ENCODE measurements around the gene SLIT3.

The SLIT3 gene

DNA sequence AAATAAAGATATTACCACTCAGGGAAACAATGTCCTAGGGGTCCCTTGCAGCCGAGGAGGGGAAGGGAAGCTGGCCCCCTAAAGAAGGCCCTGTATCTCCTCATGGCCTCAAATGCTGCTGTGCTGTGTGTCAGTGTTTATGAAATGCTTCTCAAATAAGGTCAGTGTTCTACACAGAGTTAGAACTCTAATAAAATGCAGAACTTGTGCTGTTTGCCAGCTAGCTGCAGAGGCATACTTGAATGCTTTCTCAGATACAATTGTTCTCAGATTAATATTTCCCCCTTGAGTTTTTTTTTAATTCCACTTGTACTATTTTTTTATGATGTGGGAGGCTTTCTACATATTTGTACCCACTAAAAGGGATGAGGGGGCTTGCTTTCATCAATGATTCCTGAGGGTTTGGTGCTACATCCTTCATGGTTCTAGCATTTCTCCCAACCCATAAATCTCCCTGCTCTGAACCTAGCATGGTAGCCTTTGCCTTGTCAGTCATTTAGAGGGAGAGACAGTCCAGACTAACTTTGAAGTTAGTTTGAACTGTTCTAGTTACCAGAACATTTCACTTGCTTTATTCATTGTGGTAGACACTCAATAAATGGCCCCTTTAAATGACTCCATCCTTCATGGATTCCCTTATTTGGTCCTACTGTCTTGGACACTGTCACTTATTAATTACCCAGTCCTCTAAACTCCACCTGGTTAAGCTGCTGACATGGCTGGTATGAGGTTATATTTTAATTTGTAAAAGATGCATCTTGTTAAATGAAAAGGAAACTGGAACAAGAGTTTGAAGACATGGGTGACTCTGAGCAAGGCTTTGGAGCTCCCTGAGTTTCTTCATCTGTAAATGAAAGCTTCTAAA lies 12.6 kb downstream of the SLIT3 start:
- H3K4me1 ChIP-seq (ENCODE audit: control insufficient read depth in 2 of 2, insufficient read depth in 2 of 2, low read length in 2 of 2), result no peaks in the 10 kb centered on the region
- no peaks in the 10 kb centered on the region for H3K27me3 ChIP-seq (ENCODE audit: control insufficient read depth in 2 of 2, insufficient read depth in 2 of 2, low read length in 2 of 2)
- peak overlapping the region in 1 of 2 donors; percentile 5 for H3K27ac ChIP-seq (ENCODE audit: low read depth in 2 of 2, low read length in 2 of 2)
- no peaks in the 10 kb centered on the region for H3K9me3 ChIP-seq (ENCODE audit: control insufficient read depth in 2 of 2, low read length in 2 of 2)
- no peak overlapping the region for H3K9ac ChIP-seq (ENCODE audit: low read depth in 1 of 2, low read length in 2 of 2)
- no peak overlapping the region for H3K4me3 ChIP-seq (ENCODE audit: low read length in 2 of 2)
- H3K36me3 ChIP-seq (ENCODE audit: control insufficient read depth in 2 of 2, insufficient read depth in 2 of 2, low read length in 2 of 2), result no peaks in the 10 kb centered on the region

DNA sequence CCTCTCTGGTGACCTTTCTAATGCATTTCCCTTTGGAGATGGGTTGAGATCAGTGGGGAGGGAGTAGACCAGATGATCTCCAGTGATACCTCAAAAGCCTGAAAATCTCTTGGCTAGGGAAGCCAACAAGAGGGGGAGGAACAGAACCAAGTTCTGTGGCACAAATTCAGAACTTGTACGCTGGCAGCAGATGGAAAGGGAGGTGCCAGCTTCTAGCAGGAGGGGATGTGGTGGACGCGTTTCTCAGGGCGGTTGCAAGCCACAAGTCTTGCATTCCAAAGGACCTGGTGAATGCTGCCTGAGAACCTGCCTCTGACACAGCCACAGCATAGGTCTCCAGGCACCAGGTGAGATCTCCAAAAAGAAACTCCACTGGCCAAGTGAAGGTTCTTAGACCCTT lies 13.4 kb downstream of the SLIT3 start:
- no peaks in the 10 kb centered on the region for H3K9me3 ChIP-seq (ENCODE audit: control insufficient read depth in 2 of 2, low read length in 2 of 2)
- no peak overlapping the region for H3K4me3 ChIP-seq (ENCODE audit: low read length in 2 of 2)
- H3K27ac ChIP-seq (ENCODE audit: low read depth in 2 of 2, low read length in 2 of 2), result peak overlapping the region in 1 of 2 donors; percentile 5
- no peaks in the 10 kb centered on the region for H3K4me1 ChIP-seq (ENCODE audit: control insufficient read depth in 2 of 2, insufficient read depth in 2 of 2, low read length in 2 of 2)
- no peaks in the 10 kb centered on the region for H3K27me3 ChIP-seq (ENCODE audit: control insufficient read depth in 2 of 2, insufficient read depth in 2 of 2, low read length in 2 of 2)
- no peak overlapping the region for H3K9ac ChIP-seq (ENCODE audit: low read depth in 1 of 2, low read length in 2 of 2)
- H3K36me3 ChIP-seq (ENCODE audit: control insufficient read depth in 2 of 2, insufficient read depth in 2 of 2, low read length in 2 of 2), result no peaks in the 10 kb centered on the region

DNA sequence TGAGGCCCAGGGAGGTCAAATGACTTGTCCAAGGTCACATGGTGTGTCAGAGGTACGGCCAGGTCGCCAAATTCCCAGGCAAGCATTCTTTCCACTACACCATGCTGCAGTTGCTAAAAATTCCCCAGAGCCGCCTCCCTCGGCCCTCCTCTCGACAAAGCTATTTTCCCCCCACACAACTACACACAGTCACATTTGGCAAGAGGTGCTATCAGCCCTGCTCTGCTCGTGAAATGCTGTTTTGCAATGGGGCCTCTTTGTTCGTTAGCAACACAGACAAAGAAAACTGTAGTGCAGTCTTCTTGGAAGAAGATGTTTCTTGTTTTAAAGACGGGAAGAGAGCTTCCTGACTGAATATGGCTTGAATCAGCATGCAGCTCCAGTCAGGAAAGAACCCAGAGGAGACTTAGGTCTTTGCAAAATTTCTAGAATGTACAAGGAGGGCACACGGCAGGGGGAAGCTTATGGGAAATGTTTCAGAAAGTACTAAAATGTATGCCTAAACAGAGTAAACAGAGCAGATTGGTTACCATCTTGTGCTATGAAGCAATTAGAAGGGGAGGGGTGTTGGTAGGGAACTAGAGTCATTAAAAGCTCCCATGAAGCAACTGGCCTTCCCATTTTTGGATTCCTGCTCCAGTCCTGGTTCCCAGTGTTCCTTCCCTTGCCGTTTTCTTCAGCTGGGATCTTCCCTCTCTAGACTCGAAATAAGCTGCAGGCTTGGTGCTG lies 14.2 kb downstream of the SLIT3 start:
- Histone ChIP-seq H3K4me3 (ENCODE audit: low read length in 2 of 2) (no peak overlapping the region), H3K36me3 (ENCODE audit: control insufficient read depth in 2 of 2, insufficient read depth in 2 of 2, low read length in 2 of 2) (no peaks in the 10 kb centered on the region), H3K4me1 (ENCODE audit: control insufficient read depth in 2 of 2, insufficient read depth in 2 of 2, low read length in 2 of 2) (no peaks in the 10 kb centered on the region), H3K9me3 (ENCODE audit: control insufficient read depth in 2 of 2, low read length in 2 of 2) (no peaks in the 10 kb centered on the region), H3K27ac (ENCODE audit: low read depth in 2 of 2, low read length in 2 of 2) (no peak overlapping the region), H3K9ac (ENCODE audit: low read depth in 1 of 2, low read length in 2 of 2) (no peak overlapping the region), H3K27me3 (ENCODE audit: control insufficient read depth in 2 of 2, insufficient read depth in 2 of 2, low read length in 2 of 2) (no peaks in the 10 kb centered on the region)

DNA sequence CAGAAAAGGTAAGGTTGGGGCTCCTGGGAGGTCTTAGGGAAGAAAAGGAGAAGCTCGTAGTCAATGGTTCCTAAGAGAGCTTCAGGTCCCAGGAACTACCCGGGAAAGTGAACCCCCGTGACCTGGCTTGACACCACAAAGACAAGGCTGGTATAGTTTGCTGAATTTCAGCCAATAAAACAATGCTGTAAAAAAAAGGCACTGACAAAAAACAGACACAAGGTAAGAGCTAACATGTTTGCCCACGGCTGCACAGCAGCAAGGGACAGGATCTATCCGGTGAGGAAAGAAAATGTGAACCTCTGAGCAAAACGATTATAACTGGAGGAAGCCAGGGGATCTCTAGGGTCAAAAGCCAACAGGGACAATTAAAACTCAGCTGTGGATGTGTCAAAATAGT lies 17.1 kb downstream of the SLIT3 start:
- H3K9ac ChIP-seq (ENCODE audit: low read depth in 1 of 2, low read length in 2 of 2), result no peak overlapping the region
- no peaks in the 10 kb centered on the region for H3K36me3 ChIP-seq (ENCODE audit: control insufficient read depth in 2 of 2, insufficient read depth in 2 of 2, low read length in 2 of 2)
- no peak overlapping the region for H3K27ac ChIP-seq (ENCODE audit: low read depth in 2 of 2, low read length in 2 of 2)
- no peaks in the 10 kb centered on the region for H3K27me3 ChIP-seq (ENCODE audit: control insufficient read depth in 2 of 2, insufficient read depth in 2 of 2, low read length in 2 of 2)
- H3K4me1 ChIP-seq (ENCODE audit: control insufficient read depth in 2 of 2, insufficient read depth in 2 of 2, low read length in 2 of 2), result no peaks in the 10 kb centered on the region
- H3K9me3 ChIP-seq (ENCODE audit: control insufficient read depth in 2 of 2, low read length in 2 of 2), result no peaks in the 10 kb centered on the region
- no peak overlapping the region for H3K4me3 ChIP-seq (ENCODE audit: low read length in 2 of 2)

DNA sequence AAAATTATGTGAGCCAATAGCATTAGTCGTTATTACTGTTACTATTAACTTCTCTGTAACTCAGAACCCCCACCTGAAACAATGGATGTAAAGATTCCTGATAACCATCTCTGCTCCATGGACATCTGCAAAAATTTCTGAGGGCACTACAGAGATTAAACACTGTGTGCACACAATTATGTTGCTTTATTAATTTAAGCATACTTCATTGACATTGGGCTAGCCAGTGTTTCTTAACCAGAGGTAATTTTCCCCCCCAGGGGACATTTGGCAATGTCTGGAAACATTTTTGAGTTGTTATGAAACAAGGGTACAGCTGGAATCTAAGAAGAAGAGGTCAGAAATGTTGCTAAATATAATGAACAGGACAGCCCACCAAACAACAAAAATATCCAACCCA lies 19.3 kb downstream of the SLIT3 start:
- Histone ChIP-seq H3K9me3 (ENCODE audit: control insufficient read depth in 2 of 2, low read length in 2 of 2) (no peaks in the 10 kb centered on the region), H3K36me3 (ENCODE audit: control insufficient read depth in 2 of 2, insufficient read depth in 2 of 2, low read length in 2 of 2) (no peaks in the 10 kb centered on the region), H3K4me1 (ENCODE audit: control insufficient read depth in 2 of 2, insufficient read depth in 2 of 2, low read length in 2 of 2) (no peaks in the 10 kb centered on the region), H3K27ac (ENCODE audit: low read depth in 2 of 2, low read length in 2 of 2) (no peak overlapping the region), H3K27me3 (ENCODE audit: control insufficient read depth in 2 of 2, insufficient read depth in 2 of 2, low read length in 2 of 2) (no peaks in the 10 kb centered on the region), H3K9ac (ENCODE audit: low read depth in 1 of 2, low read length in 2 of 2) (no peak overlapping the region), H3K4me3 (ENCODE audit: low read length in 2 of 2) (no peak overlapping the region)

DNA sequence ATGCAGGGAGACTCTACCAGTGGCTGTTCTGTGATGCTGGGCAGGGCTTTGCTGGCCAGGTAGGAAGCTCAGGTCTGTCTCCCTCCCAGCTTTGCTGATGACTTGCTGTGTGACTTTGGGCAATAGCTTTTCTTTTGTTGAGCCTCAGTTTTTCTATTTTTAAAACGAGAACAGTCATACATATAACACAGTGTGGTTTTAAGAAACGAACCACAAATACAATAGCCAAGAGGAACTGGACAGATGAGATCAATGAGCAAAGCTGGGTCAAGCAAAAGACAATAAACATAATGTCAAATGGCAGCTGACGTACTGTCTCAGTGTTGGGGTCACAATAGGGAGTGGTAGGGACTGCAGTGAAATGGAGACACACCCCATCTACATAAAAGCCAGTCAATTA lies 20.2 kb downstream of the SLIT3 start:
- Histone ChIP-seq H3K4me3 (ENCODE audit: low read length in 2 of 2) (no peak overlapping the region), H3K9ac (ENCODE audit: low read depth in 1 of 2, low read length in 2 of 2) (no peak overlapping the region), H3K27me3 (ENCODE audit: control insufficient read depth in 2 of 2, insufficient read depth in 2 of 2, low read length in 2 of 2) (no peaks in the 10 kb centered on the region), H3K36me3 (ENCODE audit: control insufficient read depth in 2 of 2, insufficient read depth in 2 of 2, low read length in 2 of 2) (no peaks in the 10 kb centered on the region), H3K4me1 (ENCODE audit: control insufficient read depth in 2 of 2, insufficient read depth in 2 of 2, low read length in 2 of 2) (no peaks in the 10 kb centered on the region), H3K27ac (ENCODE audit: low read depth in 2 of 2, low read length in 2 of 2) (no peak overlapping the region), H3K9me3 (ENCODE audit: control insufficient read depth in 2 of 2, low read length in 2 of 2) (no peaks in the 10 kb centered on the region)

DNA sequence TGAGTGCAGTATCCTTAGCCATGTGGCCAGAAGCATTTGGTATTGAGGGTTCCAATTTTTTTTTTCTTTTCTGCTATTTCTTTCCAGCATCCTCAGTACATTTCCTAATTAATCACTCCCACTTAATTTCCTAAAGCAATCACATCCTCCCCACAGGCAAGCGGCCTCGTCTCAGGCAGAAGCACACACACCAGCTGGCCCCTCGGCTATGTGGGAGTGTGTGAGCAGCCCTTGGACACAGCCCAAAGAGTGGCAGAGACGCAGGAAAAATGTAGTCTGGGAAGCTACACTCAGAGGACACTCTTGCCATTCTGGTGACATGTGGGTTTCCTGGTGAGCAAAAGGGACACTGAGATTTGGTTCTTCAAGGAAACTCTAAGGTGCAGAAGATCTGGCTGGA lies 20.7 kb downstream of the SLIT3 start:
- Histone ChIP-seq H3K27me3 (ENCODE audit: control insufficient read depth in 2 of 2, insufficient read depth in 2 of 2, low read length in 2 of 2) (no peaks in the 10 kb centered on the region), H3K4me3 (ENCODE audit: low read length in 2 of 2) (no peak overlapping the region), H3K9me3 (ENCODE audit: control insufficient read depth in 2 of 2, low read length in 2 of 2) (no peaks in the 10 kb centered on the region), H3K4me1 (ENCODE audit: control insufficient read depth in 2 of 2, insufficient read depth in 2 of 2, low read length in 2 of 2) (no peaks in the 10 kb centered on the region), H3K36me3 (ENCODE audit: control insufficient read depth in 2 of 2, insufficient read depth in 2 of 2, low read length in 2 of 2) (no peaks in the 10 kb centered on the region), H3K27ac (ENCODE audit: low read depth in 2 of 2, low read length in 2 of 2) (no peak overlapping the region), H3K9ac (ENCODE audit: low read depth in 1 of 2, low read length in 2 of 2) (no peak overlapping the region)

DNA sequence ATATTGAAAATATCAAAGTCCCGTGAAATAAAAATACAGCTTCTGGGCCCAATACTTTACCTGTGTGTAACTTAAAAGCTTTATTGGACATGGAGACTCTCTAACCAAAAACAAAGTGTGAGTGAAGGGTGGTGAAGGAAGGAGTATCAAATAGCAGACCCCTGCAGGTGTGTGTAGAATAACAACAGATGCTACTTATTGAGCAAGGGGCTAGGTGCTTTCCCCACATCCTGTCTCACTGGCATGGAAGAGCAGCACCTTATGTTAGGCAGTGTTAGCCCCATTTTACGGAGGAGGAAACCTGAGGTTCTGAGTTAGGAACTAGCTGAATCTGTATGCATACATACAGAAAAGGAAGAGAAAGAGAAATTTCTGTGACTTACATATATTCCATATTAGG lies 21.8 kb downstream of the SLIT3 start:
- no peak overlapping the region for H3K27ac ChIP-seq (ENCODE audit: low read depth in 2 of 2, low read length in 2 of 2)
- no peaks in the 10 kb centered on the region for H3K27me3 ChIP-seq (ENCODE audit: control insufficient read depth in 2 of 2, insufficient read depth in 2 of 2, low read length in 2 of 2)
- H3K4me1 ChIP-seq (ENCODE audit: control insufficient read depth in 2 of 2, insufficient read depth in 2 of 2, low read length in 2 of 2), result no peaks in the 10 kb centered on the region
- H3K9ac ChIP-seq (ENCODE audit: low read depth in 1 of 2, low read length in 2 of 2), result no peak overlapping the region
- H3K36me3 ChIP-seq (ENCODE audit: control insufficient read depth in 2 of 2, insufficient read depth in 2 of 2, low read length in 2 of 2), result no peaks in the 10 kb centered on the region
- no peaks in the 10 kb centered on the region for H3K9me3 ChIP-seq (ENCODE audit: control insufficient read depth in 2 of 2, low read length in 2 of 2)
- no peak overlapping the region for H3K4me3 ChIP-seq (ENCODE audit: low read length in 2 of 2)

DNA sequence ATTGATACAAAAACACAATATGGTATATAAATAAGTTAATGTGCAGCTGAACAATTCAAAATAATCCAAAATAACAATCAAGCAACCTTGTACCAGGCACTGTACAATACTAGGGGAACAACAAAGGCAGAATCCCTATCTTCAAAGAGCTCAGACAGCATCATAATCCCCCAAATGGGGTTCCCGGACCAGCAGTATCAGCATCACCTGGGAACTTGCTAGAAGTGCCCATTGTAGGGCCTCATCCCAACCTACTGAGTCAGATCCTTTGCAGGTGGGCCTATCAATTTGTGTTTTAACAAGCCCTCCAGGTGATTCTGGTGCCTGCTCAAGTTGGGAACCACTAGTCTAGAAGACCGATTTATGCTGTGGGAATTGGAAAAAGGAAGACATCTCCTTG lies 27.1 kb downstream of the SLIT3 start:
- Histone ChIP-seq H3K4me3 (ENCODE audit: low read length in 2 of 2) (no peak overlapping the region), H3K27ac (ENCODE audit: low read depth in 2 of 2, low read length in 2 of 2) (no peak overlapping the region), H3K36me3 (ENCODE audit: control insufficient read depth in 2 of 2, insufficient read depth in 2 of 2, low read length in 2 of 2) (no peaks in the 10 kb centered on the region), H3K27me3 (ENCODE audit: control insufficient read depth in 2 of 2, insufficient read depth in 2 of 2, low read length in 2 of 2) (no peaks in the 10 kb centered on the region), H3K9me3 (ENCODE audit: control insufficient read depth in 2 of 2, low read length in 2 of 2) (no peaks in the 10 kb centered on the region), H3K9ac (ENCODE audit: low read depth in 1 of 2, low read length in 2 of 2) (no peak overlapping the region), H3K4me1 (ENCODE audit: control insufficient read depth in 2 of 2, insufficient read depth in 2 of 2, low read length in 2 of 2) (no peaks in the 10 kb centered on the region)

DNA sequence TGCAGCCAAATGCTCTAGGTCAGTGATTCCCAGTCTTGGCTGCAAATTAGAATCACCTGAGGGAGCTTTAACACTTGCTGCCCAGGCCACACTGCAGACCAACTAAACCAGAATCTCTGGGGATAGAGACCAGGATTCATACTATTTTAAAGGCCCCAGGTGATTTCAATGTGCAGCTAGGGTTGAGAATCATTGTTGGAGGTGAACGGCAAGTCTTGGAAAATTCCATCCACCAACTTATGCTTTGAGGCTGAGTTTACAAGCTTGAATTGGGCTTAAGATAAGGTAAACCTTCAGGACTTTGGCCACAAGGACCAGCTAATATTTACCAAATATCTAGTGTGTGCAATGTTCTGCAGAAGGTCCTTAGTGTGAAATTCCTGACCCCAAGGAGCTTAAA lies 27.5 kb downstream of the SLIT3 start:
- Histone ChIP-seq H3K36me3 (ENCODE audit: control insufficient read depth in 2 of 2, insufficient read depth in 2 of 2, low read length in 2 of 2) (no peaks in the 10 kb centered on the region), H3K27me3 (ENCODE audit: control insufficient read depth in 2 of 2, insufficient read depth in 2 of 2, low read length in 2 of 2) (no peaks in the 10 kb centered on the region), H3K9me3 (ENCODE audit: control insufficient read depth in 2 of 2, low read length in 2 of 2) (no peaks in the 10 kb centered on the region), H3K4me1 (ENCODE audit: control insufficient read depth in 2 of 2, insufficient read depth in 2 of 2, low read length in 2 of 2) (no peaks in the 10 kb centered on the region), H3K4me3 (ENCODE audit: low read length in 2 of 2) (no peak overlapping the region), H3K27ac (ENCODE audit: low read depth in 2 of 2, low read length in 2 of 2) (no peak overlapping the region), H3K9ac (ENCODE audit: low read depth in 1 of 2, low read length in 2 of 2) (no peak overlapping the region)
